GM19467 (cell line): ENCODE results near the gene TMEM120B.
"Not testable (repeated sequence)": the region's sequence is repeated elsewhere in the genome, so short reads cannot be mapped to it uniquely, and the experiment has no call there.

ENCODE experiments used
- ATAC-seq: cut with Tn5 transposase; IDR thresholded peaks from one replicate; pipeline ENCODE4 v1.9.1; 2021; ENCODE audit warnings: mild to moderate bottlenecking, moderate library complexity; ENCODE audit not compliant: unreplicated experiment

The TMEM120B gene

GRCh38 chr12:121738340-121738858 is 25.8 kb downstream of the TMEM120B start:
- no peak for ATAC-seq

DNA sequence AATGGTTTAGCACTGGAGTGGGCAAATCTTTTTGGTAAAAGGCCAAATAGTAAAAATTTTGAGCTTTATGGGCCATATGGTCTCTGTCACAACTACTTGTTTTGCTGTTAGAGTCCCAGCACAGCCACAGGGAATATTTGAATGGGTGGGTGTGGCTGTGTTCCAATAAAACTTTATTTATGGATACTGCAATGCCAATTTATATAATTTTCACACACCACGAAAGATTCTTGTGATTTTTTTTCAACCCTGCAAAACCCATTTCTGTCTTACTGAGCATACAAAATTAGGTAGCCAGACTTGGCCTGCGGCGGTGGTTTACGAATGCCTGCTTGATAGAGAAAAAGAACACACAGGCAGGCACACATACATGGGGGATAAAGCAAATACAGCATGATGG is 28.3 kb downstream of the TMEM120B start:
- no peak for ATAC-seq

GRCh38 chr12:121741743-121742142 is 29.2 kb downstream of the TMEM120B start:
- no peak for ATAC-seq

GRCh38 chr12:121745545-121745944 is 33.0 kb downstream of the TMEM120B start:
- ATAC-seq: not testable (repeated sequence)

- no peak for ATAC-seq
These were observed 35.6 kb downstream of the TMEM120B start for GRCh38 chr12:121748218-121748570.

DNA sequence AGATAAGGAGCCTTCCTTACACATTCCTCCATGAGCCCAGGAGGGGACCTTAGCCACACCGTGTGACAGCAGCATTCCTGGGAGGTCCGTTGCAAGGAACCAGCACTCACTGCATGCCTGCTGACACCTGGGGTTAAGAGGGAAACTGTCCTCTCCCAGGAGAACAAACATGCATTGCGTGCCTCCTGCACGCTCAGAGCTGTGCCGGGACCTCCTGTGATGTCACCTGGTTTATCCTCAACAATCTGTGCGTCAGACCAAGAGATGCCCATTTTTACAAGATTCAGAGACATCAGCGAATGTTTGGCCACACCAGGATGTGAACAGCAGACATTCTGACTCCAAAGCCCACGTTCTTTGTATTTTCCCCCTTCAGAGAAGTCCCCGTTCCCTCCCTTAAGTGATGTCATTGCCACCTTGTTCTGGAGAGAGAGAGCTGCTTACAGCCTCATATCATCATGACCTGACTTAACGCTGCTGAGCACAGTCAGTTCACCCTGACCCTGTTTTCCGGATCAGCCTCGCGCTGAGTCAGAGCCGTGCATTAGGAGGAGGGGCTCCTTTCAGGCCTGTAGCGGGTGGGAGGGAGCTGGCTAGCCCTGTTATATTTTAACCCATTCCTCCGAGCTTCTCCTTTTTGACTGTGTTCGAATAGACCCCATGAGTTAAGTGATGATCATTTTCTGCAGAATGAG is 36.2 kb downstream of the TMEM120B start:
- no peak for ATAC-seq

- ATAC-seq: no peak
These were observed 36.7 kb downstream of the TMEM120B start for GRCh38 chr12:121749267-121749666.

- no peak for ATAC-seq
These were observed 38.0 kb downstream of the TMEM120B start for GRCh38 chr12:121750507-121750955.

- no peak for ATAC-seq
These were observed 38.5 kb downstream of the TMEM120B start for GRCh38 chr12:121751034-121751433.

DNA sequence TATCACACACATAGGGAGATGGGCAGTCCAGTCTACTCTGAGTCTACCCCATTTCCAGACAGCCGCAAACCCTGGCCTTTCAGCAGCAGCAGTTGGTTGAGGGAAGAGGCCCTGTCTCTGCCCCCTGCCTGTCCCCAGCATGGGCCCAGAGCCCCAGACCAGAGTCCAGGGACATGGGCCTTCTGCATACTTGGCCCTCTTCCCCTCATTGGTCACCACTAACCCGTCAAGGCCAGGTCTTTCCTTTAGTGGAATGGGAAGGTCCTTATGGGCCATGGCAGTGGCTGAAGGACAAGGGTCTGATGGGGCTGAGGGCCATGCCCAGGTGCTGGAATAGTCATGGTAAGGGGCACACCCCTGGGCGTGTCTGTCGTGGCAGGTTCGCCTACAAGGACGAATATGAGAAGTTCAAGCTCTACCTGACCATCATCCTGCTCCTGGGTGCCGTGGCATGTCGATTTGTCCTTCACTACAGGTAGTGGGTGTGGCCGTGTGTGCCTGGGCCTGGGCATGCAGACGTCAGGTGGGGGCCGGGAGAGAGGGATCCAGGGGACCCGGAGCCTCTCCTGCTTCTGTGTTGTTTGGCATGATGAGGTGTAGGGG is 39.3 kb downstream of the TMEM120B start:
- ATAC-seq: no peak

DNA sequence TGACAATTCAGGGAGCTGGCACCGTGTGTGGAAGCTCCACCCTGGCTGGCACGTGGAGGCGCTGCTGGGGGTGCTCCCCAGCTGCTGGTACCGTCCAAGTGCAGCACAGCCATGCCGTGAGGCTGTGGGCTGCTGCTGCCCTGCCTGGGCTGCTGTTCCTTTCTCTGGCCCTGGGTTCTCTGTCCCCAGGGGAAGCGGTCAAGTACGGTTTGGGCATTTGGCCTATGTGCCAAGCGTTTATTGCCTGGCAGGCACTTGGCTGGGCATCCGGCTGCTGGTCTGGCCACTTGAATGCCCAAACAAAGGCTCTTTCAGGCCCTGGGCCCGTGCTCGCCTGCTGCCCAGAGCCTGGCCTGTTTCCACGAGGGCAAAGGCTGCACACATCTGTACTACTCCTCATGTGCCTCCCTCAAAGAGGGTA is 41.3 kb downstream of the TMEM120B start:
- no peak for ATAC-seq

DNA sequence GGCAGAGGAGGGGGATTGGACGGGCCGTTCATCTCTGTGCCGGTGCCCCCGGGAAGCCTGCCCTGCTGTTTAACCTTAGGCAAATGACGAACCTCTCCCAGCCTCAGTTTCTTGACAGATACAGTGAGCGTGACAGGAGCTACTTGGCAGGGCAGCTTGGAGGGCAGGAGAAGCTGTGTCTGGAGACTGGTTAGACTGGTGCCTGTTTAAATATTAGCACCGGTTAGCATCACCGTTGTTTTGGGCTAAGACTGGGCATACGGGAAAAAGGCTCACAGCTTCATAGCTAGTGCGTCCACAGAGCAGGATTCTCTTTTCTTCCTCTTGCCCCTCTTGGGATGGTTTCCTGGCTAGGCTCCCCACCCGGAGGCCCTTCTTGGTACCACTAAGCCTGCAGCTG is 42.3 kb downstream of the TMEM120B start:
- ATAC-seq: no peak

- no peak for ATAC-seq
These were observed 43.0 kb downstream of the TMEM120B start for GRCh38 chr12:121755591-121755990.

GRCh38 chr12:121758536-121758935 is 46.0 kb downstream of the TMEM120B start:
- ATAC-seq: not testable (repeated sequence)

GRCh38 chr12:121762269-121762668 is 49.7 kb downstream of the TMEM120B start:
- no peak for ATAC-seq

- ATAC-seq: no peak
These were observed 52.3 kb downstream of the TMEM120B start for GRCh38 chr12:121764808-121765207.

DNA sequence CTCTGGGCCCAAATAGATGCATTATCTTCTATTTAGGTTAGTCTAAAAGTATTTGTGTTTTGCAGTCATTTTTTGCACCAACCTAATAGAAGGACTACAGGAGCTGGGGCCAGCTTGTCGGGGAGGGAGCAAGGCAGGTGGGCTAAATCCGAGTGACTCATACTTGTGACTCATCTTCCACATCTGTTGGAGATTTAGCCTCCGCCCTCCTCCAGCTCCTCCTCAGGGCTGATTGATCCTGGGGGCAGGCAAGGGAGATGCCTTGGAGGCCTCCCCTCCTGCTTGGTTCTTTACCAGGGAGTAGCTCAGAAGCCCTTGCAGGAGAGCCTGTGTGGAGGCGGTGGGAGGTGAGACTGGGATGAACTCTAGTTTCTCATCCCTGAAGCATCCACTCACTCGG is 53.0 kb downstream of the TMEM120B start:
- no peak for ATAC-seq

DNA sequence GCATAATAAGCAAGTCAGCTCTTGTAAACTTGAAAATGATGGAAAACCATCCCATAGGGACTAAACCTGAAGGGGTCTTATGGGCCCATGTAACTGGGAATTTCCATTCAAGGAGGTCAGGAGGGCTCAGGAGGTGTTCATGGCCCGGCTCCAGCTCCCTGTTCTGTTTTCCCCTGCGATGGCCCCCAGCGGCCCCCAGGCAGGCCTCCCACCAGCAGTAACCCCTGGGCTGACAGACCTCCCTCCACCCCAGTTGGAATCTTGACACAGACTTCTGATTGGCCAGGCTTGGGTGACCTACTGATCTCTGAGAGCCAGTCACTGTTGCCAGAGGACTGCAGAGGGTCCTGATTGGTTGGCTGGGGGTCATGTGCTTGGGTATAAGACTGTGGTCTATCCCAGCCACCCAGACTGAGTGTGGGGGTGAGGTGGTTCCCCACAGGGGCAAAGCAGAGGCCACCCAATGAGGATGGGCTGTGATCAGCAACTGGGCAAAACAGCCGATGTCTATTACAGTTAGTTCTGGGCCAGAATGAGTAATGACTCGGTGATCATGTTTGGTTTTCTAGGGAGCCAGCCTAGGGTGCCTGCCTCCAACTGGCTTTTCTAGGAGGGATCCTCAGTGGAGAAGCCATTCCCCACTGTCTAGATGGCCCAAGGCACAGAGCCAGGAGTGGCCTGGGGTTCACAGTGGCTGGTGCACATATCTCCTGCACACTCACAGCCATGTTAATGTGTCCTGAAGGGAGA is 53.9 kb downstream of the TMEM120B start:
- ATAC-seq: no peak

DNA sequence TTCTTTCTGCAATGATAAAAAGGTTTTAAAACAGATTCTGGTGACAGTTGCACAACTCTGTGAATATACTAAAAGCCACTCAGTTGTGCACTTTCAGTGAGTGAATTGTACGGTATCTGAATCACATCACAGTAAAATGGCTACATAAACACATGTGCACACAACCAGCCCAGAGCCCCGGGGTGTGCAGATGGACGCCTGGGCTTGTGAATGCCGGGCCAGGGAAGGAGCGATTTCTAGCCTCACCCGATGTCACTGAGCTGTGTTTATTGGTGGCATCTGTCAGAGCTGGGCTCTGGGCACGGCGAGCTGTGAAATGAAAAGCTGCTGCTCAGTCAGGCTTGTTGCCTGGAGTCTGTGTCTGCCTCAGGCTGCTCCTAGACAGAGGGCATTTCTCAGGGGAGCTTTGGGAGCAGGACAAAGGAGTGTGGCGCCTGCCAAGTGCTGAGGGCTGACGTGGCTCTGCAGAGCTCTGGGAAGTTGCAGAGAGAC is 55.0 kb downstream of the TMEM120B start:
- ATAC-seq: no peak

GRCh38 chr12:121769297-121769830 is 56.8 kb downstream of the TMEM120B start:
- no peak for ATAC-seq

DNA sequence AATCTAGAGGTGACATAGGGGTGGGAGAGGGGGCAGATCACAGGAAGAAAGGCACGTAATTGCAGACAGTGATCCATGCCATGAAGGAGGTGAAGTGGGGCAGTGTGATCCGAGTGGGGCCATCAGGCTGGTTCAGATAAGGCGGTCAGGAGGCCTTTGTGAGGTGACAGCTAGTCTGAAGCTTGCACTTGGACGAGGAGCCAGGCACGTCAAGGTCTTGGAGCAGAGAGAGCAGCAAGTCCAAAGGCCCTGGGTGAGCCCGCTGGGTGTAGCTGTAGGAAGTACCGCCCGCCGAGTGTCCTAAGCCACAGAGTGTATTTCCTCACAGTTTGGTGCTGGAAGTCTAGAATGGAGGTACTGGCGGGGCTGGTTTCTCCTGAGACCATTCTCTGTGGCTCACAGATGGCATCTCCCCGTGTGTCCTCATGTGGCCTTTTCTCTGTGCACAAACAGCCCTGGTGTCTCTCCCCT is 57.3 kb downstream of the TMEM120B start:
- ATAC-seq: no peak
